DMS53 treated with DMSO at 0.1 percent for 48 hours (cell line): Measurements from ENCODE around the gene SAMD4B.
A peak's percentile ranks its signal among the peaks of the same experiment; 100 is the strongest.

Experiments used
- DNase-seq: peaks from one replicate; lab custom pipeline; 2025; ENCODE audit not compliant: unreplicated experiment; lab: John Stamatoyannopoulos, UW

Gene SAMD4B

DNA sequence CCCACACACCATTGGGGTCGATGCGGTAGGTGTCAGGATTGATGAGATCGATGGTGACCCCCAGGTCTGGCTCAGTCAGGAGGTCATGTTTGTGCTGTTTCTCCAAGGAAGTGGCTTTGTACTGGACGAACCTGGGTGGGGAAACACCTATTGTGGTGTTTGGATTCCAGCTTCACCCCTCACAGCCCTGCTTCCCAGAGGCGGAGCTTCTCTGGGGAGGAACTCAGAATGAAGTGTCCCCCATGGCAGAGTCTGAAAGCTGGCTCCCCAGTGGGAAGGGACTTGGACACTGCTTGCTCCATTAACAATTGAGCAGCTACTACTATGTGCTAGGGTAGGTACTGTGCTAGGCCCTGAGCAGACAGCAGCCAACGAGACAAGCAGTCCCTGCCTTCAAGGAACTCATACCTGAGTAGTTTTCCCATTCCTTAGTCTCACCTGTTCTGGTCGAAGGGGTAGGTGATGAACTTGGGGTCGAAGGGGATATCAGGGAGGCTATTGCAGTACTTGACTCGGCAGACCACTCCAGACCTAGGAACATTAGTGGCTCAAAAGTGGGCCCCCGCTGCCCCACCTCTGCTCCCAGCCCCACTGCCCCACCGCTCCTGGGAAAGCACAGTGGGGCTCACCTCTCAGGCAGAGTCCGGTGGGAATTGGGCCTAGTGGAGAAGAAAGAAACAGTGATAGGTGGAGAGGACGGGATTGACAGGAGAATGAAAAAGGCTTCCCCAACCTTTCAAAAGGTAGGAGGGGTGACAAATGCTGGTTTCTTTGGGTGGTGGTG, 47.6 kb downstream of the SAMD4B start:
- no peak for DNase-seq

DNA sequence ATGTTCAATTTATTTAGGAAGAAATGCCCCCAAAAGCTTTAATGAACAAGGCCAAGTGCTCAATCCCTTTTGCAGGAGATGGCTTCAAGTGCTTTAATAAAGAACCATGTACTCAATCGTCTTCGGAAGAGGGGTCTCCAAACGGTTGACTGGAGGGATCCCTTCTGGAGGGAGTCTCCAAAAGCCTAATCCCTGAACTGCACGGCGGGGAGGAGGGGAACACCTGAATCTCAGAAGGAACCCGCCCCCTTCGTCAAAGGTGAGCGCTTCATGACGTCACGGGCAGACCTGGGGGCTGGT, 48.2 kb downstream of the SAMD4B start:
- no peak for DNase-seq

DNA sequence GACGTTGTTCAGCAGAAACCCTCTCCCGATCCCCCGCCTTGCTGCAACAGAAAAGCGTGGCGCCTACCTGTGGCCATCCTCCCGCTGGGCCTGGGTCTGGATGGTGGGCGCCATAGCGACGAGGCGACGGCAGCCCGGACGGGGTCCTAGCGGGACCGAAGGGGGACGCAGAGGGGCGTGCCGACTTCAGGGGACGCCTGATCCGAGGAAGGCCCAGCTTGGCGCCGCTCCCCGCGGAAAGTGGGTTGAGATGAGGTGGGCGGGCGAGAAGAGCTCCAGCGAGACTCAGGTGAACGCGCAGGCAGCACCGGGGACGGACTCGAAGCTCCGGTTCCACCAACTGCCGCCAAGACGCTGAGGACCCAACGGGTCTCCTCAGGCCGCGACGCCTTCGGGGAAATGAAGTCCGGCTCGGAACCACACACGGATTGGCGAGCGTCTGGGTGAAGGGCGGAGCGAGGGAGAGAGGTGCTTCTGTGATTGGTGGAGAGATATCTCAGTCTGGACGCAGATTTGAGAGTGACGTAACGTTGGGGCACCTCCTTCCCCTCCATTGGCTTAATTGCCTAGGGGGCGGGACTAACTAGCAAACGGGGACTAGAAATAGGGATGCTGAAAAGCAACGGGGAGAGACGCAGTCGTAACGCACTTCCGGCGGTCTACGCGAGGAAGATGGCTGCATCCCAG, 48.7 kb downstream of the SAMD4B start, which contains the start of the genes MED29 and PAF1:
Gene MED29 (plus strand): TSS at position 628 of the 687 bp plus-strand sequence. CDS start 45 bp downstream, at position 673.
Gene PAF1 (minus strand): TSS at position 356 of the 687 bp plus-strand sequence. CDS start 242 bp downstream, at position 114.
- DNase-seq, result peak; percentile 100

DNA sequence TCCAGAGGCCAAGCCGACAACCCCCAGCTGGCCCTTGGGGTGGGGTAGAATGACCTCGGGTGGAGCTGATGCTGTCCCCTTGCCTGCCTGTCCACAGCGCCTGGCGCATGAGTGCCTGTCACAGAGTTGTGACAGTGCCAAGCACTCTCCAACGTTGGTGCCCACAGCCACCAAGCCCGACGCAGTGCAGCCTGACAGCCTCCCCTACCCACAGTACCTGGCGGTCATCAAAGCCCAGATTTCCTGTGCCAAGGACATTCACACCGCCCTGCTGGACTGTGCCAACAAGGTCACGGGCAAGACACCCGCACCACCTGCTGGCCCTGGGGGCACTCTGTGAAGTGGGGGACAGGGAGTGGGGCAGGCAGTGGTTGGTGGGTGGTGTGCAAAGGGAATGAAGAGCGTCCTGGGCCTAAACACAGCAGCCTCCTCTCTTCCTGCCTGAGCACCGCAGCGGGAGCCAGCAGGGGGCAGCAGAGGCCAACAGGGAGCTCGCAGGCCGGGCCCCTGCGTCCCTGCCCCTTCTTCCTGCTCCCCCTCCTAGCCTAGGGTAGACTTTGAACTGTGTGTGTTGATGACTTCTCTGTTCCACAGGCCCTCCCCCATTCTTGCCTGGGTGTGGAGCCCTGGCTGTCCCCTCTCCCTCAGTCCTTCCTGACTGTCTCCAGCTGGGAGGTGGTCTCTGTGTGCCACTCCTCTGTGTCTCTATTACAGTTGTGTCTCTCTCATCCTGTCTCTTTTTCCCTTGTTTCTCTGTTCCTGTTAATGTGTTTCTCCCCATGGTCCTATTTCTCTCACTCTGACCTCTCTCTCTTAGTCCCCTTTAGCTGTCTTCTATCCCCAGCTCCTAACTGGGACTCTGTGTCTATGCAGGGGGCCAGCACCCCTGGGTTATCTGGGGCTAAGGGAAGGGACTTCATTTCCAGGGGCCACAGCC, 55.4 kb downstream of the SAMD4B start:
- DNase-seq, result peak; percentile 82

DNA sequence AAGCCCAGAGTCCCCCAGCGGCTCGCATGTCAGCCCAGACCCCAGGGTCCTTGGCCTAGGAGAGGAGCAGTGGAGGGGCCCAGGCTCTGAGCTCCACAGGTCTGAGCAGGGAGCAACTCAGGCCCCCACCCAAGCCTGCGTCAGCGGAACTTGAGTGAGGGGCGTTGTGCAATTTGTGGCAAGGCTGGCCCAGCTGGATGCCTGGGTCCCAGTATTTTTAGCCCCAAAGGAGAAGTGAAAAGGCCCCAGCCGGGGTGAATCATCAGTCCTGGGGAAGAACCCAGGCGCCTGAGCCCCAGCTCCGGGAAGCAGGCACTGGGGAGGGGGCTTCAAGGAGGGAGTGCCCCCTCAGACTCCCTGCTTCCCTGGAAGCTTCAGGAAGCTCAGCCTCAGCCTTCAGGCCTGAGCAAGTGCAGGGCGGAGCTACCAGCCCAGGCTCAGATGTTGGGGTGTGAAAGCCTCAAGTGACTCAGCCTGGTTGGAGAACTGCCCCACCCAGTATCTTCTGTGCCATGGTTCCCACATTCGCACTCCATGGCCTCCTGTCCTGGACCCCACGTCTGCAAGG, 56.2 kb downstream of the SAMD4B start:
- DNase-seq, result no peak

DNA sequence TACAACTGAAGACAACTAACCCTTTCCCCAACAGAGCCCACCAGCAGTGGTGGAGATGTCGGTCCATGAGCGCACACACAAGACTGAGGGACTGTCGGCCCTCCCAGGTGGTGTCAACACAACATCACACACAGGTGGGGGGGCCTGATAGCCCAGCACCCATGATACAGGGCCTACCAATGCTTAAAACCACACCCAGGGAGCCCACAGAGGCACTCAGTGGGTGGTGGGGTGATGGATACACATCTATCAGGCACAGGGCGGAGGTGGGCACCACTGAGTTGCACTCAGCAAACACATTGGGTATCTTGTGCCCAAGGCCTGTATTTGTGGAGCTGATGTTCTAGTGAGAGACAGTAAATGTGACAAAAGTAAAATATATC, 57.4 kb downstream of the SAMD4B start:
- DNase-seq, result no peak

DNA sequence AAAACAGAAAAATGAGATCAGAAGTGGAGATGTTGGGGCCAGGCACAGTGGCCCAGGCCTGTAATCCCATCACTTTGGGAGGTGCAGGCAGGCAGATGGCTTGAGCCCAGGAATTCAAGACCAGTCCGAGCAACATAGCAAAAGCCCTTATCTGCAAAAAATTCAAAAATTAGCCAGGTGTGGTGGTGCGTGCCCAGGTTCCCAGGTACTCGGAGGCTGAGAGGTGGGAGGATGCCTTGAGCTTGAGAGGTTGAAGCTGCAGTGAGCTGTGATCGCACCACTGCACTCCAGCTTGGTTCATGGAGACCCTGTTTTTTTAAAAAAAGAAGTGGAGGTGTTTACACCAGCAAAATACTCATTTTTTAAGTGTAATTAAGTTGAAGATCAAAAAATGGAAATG, 57.8 kb downstream of the SAMD4B start:
- no peak for DNase-seq

DNA sequence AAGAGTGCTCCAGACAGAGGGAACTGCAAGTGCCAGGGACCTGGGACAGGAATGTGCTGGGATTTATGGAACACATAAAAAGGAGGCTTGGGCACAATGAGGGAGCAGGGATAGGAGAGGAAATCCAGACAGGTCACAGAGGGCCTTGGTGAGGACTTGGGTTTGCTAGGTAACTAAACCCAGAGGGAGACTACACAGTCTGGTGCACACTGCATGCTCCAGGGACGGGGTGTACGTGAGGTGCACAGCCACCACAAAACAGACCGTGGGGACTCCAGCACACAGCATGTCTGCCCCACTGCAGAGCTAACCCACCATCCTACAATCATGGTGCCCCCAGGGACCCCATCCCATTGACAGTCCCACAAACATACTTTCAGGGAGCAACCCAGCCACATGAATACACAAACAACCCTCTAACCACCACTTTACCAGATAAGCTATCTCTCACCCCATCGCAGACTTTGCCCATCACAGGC, 58.9 kb downstream of the SAMD4B start:
- DNase-seq, result no peak

DNA sequence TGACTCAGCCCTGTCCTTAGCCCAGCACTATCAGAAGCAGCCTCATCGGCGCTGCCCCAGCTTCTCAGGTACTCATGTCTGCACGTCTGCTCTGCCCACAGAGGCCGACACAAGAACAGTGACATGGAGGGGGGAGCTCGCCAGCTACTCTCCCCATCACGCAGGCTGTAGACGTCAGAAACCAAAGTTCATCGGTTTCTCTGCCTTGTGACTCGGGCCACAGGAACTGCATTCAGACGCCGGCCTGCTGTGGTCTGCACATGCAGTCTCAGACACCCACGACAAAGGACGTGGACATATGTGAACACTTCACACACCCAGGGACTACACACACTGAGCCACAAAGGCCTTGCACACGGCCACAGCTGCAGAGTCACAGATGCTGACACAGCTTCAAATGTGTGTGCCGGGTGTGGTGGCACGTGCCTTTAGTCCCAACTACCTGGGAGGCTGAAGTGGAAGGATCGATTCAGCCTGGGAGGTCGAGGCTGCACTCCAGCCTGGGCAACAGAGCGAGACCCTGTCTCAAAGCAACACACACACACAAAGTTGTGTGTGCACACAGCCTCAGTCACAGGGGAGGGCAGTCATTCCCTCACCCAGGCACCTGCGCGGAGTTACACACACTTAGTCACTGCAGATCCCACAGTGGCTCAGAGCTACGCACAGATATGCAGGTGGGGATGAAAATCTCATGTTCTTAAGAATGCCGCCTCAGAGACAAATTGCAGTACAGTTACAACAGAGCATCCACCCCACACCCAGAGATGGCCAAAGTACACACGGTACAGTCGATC, 59.5 kb downstream of the SAMD4B start:
- DNase-seq, result peak; percentile 53

DNA sequence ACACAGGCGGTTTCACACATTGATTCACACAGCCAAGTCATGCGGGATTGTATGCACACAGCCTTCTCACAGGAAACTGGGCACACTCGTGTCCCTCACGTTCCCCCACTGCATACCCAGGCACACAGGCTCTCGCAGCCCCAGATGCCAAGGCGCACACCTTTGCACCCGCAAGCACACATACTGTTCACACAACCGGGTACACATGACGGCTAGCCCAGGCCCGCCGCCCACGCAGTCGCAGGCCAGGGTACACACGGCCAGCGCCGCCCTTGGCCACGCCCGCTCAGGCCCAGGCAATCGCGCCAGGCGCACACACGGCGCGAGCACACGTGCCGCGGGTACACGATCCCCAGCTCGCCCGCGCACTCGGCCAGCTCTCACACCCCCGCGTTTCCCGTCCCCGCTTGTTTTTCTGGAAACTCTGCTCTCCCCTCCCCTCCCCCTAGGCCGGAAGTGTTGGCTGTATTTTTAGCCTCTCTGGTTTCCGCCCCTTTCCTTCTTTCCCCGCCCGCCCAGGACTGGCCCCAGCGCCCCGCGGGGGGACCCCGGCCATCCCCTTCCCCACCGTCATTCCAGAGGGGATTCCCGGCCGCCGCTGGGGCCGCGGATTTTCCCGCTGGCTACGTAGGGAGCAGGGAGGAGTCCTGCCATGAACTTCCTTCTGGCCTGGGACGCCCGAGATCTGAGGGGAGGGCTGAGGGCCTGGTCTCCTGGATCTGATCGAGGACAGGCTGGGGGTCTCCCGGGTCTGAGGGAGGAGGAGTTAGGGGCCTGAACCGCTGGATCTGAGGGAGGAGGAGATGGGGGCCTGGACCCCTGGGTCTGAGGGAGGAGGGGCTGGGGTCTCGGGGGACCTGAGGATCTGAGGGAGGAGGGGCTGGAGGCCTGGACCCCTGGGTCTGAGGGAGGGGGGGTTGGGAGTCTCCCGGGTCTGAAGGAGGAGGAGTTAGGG, 60.4 kb downstream of the SAMD4B start:
- DNase-seq, result peak; percentile 74

DNA sequence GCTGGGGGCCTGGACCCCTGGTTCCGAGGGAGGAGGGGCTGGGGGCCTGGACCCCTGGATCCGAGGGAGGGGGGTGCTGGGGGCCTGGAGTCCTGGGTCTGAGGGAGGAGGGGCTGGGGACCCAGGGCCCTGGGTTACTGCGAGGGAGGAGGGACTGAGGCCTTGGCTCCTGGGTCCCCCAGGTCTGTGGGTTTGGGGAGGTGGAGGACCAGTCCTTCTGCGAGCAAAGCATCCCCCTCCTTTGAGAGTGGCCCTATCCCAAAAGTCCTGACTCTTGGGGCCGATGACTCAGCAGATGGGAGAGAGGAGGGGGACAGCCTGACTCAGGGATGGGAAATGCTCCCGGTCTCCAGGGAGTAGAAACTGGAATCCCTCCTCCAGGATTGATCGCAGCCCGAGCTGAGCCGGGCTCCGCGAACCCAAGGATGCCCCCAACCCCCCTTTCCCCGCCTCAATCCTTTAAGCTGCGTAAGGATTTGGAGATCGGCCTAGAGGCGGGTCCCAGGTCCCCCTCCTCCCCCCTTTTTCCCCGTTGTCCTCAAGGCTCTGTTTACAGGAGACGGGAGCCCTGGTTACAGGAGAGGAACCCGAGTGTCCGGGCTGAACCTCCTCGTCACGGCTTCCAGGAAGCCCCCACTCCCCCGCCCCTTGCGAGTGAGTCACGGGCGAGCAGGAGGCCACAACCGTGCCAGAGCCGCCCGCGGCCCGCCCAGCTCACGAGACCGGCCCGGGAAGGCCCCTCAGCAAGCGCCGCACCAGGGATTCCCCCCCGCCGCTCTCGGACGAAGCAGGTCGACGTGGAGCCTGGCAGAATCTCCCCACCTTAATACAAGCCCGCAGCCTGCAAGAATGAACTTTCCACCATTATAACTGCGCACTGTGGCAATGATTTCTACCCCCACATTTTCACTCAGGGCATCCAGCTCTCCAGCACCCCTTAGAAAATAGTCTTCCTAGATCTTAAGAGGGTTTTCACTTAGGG, 61.4 kb downstream of the SAMD4B start:
- peak; percentile 94 for DNase-seq

DNA sequence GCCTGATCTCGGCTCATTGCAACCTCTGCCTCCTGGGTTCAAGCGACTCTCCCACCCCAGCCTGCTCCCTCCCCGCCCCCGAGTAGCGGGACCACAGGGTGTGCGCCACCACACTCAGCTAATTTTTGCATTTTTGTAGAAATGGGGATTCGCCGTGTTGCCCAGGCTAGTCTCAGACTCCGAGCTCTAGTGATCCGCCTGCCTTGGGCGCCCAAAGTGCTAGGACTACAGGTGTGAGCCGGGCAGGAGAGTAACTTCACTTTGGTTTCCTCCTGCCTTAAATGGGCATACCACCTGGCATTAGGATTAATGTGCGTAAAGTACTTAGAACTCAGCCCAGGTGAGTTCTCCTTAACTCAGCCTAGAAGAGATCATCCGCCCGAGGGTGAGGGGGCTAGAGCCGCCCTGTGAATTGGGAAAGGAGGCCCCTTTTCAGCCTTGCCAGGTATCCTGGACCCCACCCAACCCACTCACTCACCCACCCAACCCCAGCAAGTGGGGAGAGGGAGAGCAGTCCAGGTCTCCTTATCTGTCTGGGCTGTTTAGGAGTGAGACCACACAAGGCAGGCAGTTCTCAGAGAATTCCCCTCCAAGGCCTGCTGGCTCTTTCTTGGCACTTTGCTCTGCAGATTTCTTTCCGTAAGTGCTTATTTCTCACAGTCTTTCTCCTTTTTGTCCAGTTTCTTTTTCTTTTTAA, 63.2 kb downstream of the SAMD4B start:
- peak; percentile 21 for DNase-seq

DNA sequence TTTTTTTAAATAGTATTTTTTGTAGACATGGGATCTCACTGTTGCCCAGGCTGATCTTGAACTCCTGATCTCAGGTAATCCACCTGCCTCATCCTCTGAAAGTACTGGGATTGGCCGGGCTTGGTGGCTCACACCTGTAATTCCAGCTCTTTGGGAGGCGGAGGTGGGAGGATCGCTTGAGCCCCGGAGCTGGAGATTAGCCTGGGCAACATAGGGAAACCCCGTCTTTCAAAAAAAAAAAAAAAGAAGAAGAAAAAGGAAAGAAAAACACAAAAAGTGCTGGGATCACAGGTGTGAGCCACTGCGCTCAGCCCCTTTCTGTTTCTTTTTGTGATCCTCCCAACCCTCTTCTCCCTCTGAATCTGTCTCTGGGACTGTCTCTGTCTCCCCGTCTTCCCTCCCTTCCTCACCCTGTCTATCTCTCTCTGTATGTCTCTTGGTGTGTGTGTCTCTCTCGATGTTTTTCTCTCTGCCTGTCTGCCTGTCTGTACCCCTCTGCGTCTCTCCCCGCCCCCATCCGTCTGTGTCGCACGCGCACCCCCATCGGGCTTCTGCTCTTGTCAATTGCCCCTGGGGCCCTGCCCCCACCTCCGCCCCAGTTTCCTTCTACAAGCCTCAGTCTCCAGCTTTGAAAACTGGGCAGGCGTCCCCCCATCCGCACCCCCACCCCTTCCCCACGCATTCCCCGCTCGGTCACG, 63.9 kb downstream of the SAMD4B start:
- DNase-seq, result no peak

DNA sequence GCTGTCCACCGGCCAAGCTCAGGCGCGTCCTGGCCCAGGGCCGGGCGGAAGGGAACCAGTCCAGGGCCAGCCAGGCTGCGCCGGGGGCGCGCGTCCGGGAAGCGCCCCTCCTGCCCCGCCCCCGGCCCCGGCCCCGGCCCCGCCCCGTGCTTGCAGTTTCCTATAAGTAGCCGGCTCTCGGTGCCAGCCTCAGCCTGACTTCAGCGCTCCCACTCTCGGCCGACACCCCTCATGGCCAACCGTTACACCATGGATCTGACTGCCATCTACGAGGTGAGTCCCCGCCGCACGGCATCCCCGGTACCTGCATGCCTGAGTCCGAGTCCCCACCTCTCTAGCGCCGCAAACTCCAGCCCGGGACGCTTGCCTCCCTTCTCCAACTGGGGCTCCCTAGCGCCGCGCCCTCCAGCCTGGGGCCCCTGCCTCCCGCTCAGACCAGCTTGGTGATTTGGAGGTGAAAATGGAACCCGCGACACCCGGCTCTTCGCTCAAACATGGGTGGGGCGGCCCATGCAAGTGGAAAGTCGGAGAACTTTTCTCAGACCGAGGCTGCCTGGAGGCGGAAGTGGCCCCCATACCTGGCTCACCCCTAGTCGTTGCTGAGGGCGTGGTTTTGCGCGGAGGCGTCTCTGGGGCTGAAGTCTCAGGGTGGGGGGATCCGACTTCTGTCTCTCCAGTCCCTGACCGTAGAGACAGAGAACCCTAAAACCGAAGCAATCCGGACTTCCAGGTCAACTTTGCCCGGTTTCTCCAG, 64.6 kb downstream of the SAMD4B start, which contains the start of gene ZFP36:
Gene ZFP36 (plus strand): TSS at position 192 of the 754 bp plus-strand sequence. CDS start 58 bp downstream, at position 250.
- peak; percentile 74 for DNase-seq

DNA sequence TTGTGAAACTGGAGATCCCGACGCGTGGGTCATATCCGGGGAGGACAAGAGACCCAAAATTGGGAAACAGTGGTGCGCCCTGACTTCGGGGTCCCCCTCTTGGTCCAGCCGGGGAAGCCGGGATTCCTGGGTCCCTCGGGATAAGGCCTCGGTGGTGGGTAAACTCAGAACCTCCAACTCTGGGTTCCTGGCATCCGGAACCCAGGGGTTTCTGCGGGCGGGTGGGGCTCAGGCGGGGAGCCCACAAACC, 65.1 kb downstream of the SAMD4B start:
- DNase-seq, result no peak
